ENCODE results near the gene SLC2A4RG.

The SLC2A4RG gene

DNA sequence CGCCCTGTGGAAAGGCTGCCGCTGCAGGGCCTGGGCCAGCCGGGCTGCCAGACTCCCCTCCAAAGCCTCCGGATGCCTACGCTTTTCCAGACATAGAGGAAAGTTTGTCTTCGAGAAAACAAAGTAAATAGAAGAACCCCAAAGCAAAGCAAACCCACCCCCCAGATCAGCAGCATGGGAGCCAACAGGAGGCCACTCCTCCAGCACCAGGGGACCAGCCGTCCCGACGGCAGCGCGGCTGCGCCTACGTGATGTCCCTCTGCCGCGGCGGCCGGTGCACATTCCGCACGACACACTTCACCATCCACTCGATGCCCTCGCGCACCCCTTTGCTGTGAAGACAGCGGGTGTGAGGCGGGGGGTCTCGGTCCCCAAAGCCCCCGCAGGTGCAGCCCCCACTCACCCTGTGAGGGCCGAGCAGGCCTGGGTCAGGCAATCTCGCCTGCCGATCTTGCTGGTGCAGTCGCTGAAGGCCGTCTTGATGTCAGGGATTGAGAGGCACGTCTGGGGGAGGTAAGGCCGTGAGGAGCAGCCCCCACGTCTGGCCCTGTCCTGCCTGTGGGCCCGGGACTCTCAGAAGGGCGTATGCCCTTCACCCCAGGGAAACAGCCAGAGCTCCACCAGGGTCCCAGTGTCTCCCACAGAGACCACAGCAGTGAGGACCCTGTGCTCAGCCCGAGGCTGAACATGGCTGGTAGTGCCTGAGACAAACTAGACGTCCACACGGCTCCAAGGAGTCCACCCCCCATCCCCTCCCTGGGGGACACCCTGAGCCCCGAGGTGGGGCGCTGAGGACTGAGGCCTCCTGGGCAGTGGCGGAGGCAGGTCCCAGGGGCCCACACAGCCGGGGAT lies 39.2 kb upstream of the SLC2A4RG start:
- DNase-seq, result no peak

GRCh38 chr20:63701051-63701328 lies 38.6 kb upstream of the SLC2A4RG start:
- no peak for DNase-seq

DNA sequence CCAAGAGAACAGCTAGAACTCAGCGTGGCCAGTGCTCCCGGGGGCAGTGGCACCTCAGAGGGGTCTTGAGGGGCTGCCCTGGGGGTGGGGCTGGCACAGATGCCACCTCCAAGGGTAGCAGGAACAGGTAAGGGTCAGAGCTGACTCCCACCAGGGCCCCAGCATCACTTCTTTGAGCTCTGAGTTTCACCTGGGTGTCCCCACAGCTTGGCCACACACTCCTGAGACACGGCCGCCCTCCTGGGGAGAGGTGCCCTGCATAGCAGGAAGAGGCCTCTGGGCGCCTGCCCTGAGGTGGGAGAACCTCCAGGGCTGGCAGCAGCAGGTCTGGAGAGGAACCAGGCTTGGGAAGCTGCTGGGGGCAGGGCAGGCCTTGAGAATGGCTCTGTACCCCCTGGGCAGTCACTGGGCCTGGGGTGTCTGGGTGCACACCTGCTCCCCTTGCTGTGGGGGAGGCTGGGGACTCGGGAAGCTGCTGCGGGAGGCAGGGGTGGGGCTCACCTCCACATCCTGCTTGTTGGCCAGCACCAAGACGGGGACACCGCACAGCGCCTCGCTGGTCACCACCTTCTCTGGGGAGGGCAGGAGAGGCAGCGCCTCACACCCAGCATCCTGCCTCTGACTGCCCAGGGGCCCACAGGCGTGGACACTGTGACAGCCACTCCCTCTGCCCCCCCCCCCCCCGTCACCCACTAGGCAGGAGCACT lies 38.1 kb upstream of the SLC2A4RG start:
- DNase-seq, result no peak

- DNase-seq, result no peak
These were observed 37.4 kb upstream of the SLC2A4RG start for GRCh38 chr20:63702036-63702665.

- no peak for DNase-seq
These were observed 36.7 kb upstream of the SLC2A4RG start for GRCh38 chr20:63702751-63703470.

- no peak for DNase-seq
These were observed 36.1 kb upstream of the SLC2A4RG start for GRCh38 chr20:63703471-63703975.

- peak; percentile 22 for DNase-seq
These were observed 35.4 kb upstream of the SLC2A4RG start for GRCh38 chr20:63703976-63704748.

DNA sequence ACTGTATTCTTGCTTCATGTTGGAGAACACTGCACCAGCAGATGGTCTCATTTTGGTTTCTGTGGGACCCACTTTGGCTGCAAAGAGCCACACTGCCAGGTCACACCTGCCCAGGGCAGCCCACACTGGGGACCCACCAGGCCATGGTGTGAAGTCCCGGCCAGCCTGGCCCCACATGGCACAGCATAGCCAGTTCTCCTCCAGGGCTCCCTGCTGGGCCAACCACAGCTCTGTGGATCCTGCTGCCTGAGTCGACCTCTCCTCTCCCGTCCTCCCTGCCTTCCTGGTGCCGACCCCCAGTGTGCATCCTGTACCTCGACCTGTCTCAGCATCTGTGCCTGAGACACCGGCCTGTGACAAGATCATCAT lies 34.8 kb upstream of the SLC2A4RG start:
- DNase-seq, result peak; percentile 19

DNA sequence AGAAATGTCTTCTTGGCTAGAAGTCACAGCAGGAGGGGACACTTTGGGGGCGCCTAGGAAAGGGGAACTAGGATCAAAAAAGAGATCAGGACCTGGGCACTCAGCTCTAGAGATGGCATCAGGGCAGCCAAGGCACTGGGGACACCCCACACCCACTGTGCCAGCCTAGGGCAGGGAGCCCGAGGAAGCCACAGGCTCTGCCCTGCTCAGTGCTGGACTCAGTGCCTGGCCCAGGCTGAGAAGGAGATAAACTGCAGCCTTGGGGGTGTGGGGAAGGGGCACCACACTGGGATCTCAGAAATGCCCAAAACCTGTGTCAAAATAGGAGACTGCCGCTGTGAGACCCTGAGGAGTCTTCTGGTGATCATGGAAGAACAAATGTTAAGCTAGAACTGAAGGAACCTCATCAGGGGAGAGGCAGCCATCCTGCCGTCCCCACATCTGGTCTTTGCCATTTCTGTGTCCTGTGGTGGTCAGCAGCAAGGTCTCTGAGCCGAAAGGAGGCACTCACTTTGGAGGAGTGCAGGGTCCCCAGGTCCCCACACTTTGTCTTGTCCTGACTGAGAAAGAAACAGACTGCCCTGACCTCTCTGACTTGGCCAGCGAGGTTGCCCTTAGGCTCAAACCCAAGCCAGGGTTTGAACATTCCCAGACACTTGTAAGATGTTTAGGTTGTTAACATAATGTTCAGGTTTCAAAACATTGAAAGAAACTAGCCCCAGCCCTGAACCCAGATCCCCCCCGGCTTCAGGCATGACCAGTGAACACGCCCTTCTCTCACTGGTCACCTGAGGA lies 34.1 kb upstream of the SLC2A4RG start:
- peak; percentile 18 for DNase-seq

DNA sequence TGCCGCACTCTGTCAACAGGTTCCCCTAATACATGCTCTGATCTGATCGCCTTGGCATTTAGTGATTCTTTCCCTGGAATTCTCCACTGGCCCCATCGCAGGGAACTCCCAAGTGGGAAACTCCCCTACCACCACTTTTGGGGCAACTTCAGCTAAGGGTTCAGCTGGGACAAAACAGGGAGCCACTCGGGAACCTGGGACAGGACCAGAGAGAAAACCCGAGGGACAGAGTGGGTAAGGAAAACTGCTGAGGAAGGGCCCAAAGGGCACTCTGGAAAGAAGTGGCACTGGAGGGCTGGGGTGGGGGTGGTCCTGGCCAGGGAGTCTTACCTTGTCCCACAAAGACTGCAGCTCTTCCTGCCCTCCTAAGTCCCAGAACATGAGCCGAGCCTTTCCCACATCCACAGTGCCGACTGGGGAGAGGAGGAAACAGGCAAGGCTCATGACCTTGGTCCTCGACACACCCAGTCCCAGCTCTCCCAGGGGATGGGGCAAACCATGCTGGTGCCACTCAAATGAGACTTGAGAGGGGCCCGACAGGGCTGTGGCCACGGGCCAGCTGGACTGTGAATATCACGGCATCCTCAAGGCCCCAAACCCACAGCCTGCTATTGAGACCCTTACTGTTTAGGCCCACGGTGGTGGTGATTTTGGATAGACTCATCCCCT lies 33.4 kb upstream of the SLC2A4RG start:
- DNase-seq, result peak; percentile 23

DNA sequence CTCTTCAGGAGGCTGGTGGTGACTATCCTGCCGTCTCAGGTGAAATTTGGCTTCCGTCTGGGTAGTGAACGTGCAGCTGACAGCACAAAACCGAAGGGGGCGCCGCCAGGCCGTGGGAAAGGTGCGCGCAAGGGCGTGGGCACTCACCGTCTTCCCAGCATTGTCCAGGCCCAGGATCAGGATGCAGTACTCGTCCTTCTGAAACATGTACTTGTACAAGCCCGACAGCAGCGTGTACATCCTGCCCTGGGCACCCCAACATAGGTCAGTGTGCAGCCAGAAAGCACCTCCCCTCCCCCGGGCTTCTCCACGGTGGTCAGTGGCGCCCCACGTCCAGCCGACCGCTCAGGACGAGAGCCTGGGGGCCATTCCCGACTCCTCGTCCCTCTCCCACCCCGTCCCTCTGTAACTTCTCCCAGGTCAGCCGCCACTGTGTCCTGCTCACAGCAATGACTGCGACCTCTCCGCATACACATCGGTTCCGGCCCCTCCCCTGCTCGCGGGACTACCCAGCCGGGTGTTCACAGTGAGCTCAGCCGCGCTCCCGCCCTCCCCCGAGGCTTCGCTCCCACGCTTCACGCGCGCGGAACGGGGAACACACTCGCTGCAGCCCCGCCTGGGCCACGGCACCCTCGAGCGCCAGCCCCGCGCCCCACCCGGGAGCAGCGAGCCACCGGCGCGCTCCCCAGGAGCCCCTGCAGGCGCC lies 32.6 kb upstream of the SLC2A4RG start:
- DNase-seq, result peak; percentile 76

- DNase-seq, result peak; percentile 88
These were observed 31.8 kb upstream of the SLC2A4RG start, which contains the start of the genes ARFRP1 and ZGPAT for GRCh38 chr20:63707558-63708300. Gene ARFRP1 (minus strand): TSS chr20:63707976. CDS start chr20:63707091, 885 bp downstream. Gene ZGPAT (plus strand): TSS chr20:63708039. CDS start chr20:63708581, 542 bp downstream.

DNA sequence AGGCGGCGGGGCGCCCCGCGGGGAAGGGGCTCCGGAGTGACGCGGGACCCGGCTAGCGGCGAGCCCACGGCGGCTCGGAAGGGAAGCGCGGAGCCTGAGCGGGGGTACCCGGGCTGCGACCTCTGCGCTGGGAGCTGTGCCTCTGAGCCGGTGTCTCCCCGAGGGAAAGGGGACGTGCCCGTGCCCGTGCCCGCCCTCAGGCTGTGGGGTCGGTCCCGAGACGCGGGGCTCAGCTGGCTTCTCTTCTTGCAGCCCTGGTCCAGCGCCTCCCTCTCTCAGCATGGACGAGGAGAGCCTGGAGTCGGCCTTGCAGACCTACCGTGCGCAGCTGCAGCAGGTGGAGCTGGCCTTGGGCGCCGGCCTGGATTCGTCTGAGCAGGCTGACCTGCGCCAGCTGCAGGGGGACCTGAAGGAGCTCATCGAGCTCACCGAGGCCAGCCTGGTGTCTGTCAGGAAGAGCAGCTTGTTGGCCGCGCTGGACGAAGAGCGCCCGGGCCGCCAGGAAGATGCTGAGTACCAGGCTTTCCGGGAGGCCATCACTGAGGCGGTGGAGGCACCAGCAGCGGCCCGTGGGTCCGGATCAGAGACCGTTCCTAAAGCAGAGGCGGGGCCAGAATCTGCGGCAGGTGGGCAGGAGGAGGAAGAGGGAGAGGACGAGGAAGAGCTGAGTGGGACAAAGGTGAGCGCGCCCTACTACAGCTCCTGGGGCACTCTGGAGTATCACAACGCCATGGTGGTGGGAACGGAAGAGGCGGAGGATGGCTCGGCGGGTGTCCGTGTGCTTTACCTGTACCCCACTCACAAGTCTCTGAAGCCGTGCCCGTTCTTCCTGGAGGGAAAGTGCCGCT lies 31.1 kb upstream of the SLC2A4RG start:
- DNase-seq, result peak; percentile 34

GRCh38 chr20:63709149-63709527 lies 30.4 kb upstream of the SLC2A4RG start:
- DNase-seq, result peak; percentile 24

- DNase-seq, result peak; percentile 17
These were observed 28.4 kb upstream of the SLC2A4RG start for GRCh38 chr20:63711085-63711645.

DNA sequence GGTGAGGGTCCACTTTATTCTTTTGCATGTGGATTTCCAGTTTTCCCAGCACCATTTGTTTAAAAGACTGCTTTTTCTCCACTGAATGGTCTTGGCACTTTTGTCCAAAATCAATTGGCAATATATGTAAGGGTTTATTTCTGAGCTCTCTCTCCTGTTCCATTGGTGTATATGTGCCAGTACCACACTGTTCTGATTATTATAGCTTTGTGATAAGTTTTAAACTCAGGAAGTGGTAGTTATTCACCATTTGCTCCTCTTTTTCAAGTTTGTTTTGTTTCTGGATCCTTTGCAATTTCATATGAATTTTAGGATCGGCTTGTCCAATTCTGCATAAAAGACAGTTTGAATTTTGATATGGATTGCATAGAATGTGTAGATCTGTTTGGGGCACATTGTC lies 27.4 kb upstream of the SLC2A4RG start:
- DNase-seq, result no peak

GRCh38 chr20:63714858-63715257 lies 24.7 kb upstream of the SLC2A4RG start:
- peak; percentile 21 for DNase-seq

DNA sequence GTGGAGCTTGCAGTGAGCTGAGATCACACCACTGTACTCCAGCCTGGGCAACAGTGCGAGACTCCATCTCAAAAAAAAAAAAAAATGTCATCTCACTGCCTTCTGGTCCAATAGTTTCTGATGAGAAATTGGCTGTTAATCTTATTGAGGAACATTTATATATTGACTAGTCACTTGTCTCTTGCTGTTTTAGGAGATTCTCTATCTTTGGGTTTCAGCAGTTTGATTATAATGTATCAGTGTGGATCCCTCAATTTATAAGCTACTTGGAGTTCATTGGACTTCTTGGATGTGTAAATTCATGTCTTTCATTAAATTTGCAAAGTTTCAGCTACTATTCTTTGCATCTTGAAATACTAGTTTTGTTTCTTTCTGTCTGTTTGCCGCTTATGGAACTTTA lies 20.6 kb upstream of the SLC2A4RG start:
- no peak for DNase-seq
